Measurements from ENCODE around the gene C14orf180. TPM values are rescaled to one million over a fixed set of nuclear protein-coding genes. Genes with fewer than 3 reads are reported as not detected.

Gene C14orf180
- total RNA-seq, 1 donor from 2014 or later: 1.7 TPM

- no peak overlapping the region for H3K4me3 ChIP-seq
- TF ChIP-seq POLR2AphosphoS5 (IDR thresholded peaks at IDR 0.05; ENCODE audit: insufficient read depth in 1 of 2, low read depth in 1 of 2): no peak
- no peak for TF ChIP-seq POLR2A (IDR thresholded peaks at IDR 0.05)
- TF ChIP-seq CTCF (IDR thresholded peaks at IDR 0.05): no peak
- H3K36me3 ChIP-seq: no peaks in the 10 kb centered on the region
- intact Hi-C loops (cut with DNase I): no loop called here
- no peak overlapping the region for H3K27ac ChIP-seq
- DNase-seq (ENCODE audit: extremely low spot score in 2 of 2): no peak
- no peaks in the 10 kb centered on the region for H3K9me3 ChIP-seq
- H3K4me1 ChIP-seq: no peaks in the 10 kb centered on the region
- H3K27me3 ChIP-seq: peaks cover 3% of the 10 kb centered on the region
Measured at GRCh38 chr14:104572668-104573067, 6.9 kb upstream of the C14orf180 start.

GRCh38 chr14:104573930-104574329, 5.6 kb upstream of the C14orf180 start:
- no peak for TF ChIP-seq POLR2A (IDR thresholded peaks at IDR 0.05)
- TF ChIP-seq CTCF (IDR thresholded peaks at IDR 0.05): no peak
- TF ChIP-seq POLR2AphosphoS5 (IDR thresholded peaks at IDR 0.05; ENCODE audit: insufficient read depth in 1 of 2, low read depth in 1 of 2): no peak

GRCh38 chr14:104574536-104574935, 5.0 kb upstream of the C14orf180 start:
- no peaks in the 10 kb centered on the region for H3K27me3 ChIP-seq
- intact Hi-C loops (cut with DNase I): no loop called here
- no peaks in the 10 kb centered on the region for H3K36me3 ChIP-seq
- TF ChIP-seq CTCF (IDR thresholded peaks at IDR 0.05): no peak
- no peak for TF ChIP-seq POLR2AphosphoS5 (IDR thresholded peaks at IDR 0.05; ENCODE audit: insufficient read depth in 1 of 2, low read depth in 1 of 2)
- no peak for TF ChIP-seq POLR2A (IDR thresholded peaks at IDR 0.05)
- no peak for DNase-seq (ENCODE audit: extremely low spot score in 2 of 2)
- H3K9me3 ChIP-seq: no peaks in the 10 kb centered on the region
- no peak overlapping the region for H3K4me3 ChIP-seq
- no peaks in the 10 kb centered on the region for H3K4me1 ChIP-seq
- H3K27ac ChIP-seq: no peak overlapping the region

More at GRCh38 chr14:104573930-104574329, 5.6 kb upstream of the C14orf180 start:
- Histone ChIP-seq H3K9me3 (no peaks in the 10 kb centered on the region), H3K4me1 (no peaks in the 10 kb centered on the region), H3K27ac (no peak overlapping the region), H3K27me3 (no peaks in the 10 kb centered on the region), H3K4me3 (no peak overlapping the region), H3K36me3 (no peaks in the 10 kb centered on the region)
- intact Hi-C loops (cut with DNase I): no loop called here
- DNase-seq (ENCODE audit: extremely low spot score in 2 of 2): no peak

- no peak for DNase-seq (ENCODE audit: extremely low spot score in 2 of 2)
- H3K27ac ChIP-seq: no peak overlapping the region
- H3K4me3 ChIP-seq: no peak overlapping the region
- no peaks in the 10 kb centered on the region for H3K27me3 ChIP-seq
- no peaks in the 10 kb centered on the region for H3K9me3 ChIP-seq
- no peaks in the 10 kb centered on the region for H3K36me3 ChIP-seq
- no peaks in the 10 kb centered on the region for H3K4me1 ChIP-seq
- TF ChIP-seq CTCF (IDR thresholded peaks at IDR 0.05): no peak
- no peak for TF ChIP-seq POLR2A (IDR thresholded peaks at IDR 0.05)
- TF ChIP-seq POLR2AphosphoS5 (IDR thresholded peaks at IDR 0.05; ENCODE audit: insufficient read depth in 1 of 2, low read depth in 1 of 2): no peak
- intact Hi-C loops (cut with DNase I): no loop called here
Measured at GRCh38 chr14:104574978-104575583, 4.5 kb upstream of the C14orf180 start.

- no peaks in the 10 kb centered on the region for H3K27me3 ChIP-seq
- no peak overlapping the region for H3K4me3 ChIP-seq
- intact Hi-C loops (cut with DNase I): no loop called here
- H3K9me3 ChIP-seq: no peaks in the 10 kb centered on the region
- no peak for TF ChIP-seq CTCF (IDR thresholded peaks at IDR 0.05)
- no peak for TF ChIP-seq POLR2AphosphoS5 (IDR thresholded peaks at IDR 0.05; ENCODE audit: insufficient read depth in 1 of 2, low read depth in 1 of 2)
- no peak for TF ChIP-seq POLR2A (IDR thresholded peaks at IDR 0.05)
- H3K4me1 ChIP-seq: no peaks in the 10 kb centered on the region
- H3K27ac ChIP-seq: no peak overlapping the region
- no peaks in the 10 kb centered on the region for H3K36me3 ChIP-seq
- no peak for DNase-seq (ENCODE audit: extremely low spot score in 2 of 2)
Measured at GRCh38 chr14:104576232-104576969, 3.2 kb upstream of the C14orf180 start.
